GM19025 (cell line): ENCODE measurements around the gene ADCY9.
"Not testable (repeated sequence)": the region's sequence is repeated elsewhere in the genome, so short reads cannot be mapped to it uniquely, and the experiment has no call there.

Experiments used
- ATAC-seq: cut with Tn5 transposase; IDR thresholded peaks from one replicate; pipeline ENCODE4 v1.9.1; 2021; ENCODE audit warnings: mild to moderate bottlenecking, low read depth, moderate library complexity; ENCODE audit not compliant: unreplicated experiment

The ADCY9 gene

DNA sequence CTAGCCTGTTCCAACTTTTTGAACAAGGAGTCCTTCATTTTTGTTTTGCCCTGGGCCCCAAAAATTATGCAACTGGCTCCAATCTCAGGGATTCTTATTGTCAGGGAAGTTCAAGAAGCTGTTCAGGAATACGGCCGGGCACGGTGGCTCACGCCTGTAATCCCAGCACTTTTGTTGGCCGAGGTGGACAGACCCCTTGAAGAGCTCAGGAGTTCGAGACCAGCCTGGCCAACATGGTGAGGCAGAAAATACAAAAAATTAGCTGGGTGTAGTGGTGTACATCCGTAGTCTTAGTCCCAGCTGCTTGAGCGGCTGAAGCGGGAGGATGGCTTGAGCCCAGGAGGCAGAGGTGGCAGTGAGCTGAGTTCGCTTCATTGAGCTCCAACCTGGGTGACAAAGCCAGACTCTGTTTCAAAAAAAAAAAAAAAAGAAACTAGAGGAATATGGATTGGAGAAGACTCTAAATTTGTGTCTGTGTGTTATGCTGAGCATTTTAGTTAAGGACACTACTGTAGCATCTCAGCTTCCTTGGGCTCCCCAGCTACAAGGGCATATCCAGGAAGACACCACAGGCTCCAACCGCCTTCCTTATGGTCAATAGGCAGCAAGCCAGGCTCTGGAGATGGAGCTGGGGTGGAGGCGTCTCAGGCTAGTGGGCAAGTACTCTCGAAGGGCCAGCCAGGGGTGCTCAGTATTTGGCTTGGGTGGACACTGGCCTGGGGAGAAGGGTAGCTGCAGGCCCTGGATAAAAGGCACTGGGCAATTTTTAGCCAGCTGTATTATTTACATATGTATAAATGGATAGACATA lies 179.0 kb downstream of the ADCY9 start:
- ATAC-seq = no peak

- no peak for ATAC-seq
Observed at GRCh38 chr16:3935921-3936320, 180.3 kb downstream of the ADCY9 start.

- ATAC-seq = no peak
Observed at GRCh38 chr16:3934491-3935181, 181.6 kb downstream of the ADCY9 start.

DNA sequence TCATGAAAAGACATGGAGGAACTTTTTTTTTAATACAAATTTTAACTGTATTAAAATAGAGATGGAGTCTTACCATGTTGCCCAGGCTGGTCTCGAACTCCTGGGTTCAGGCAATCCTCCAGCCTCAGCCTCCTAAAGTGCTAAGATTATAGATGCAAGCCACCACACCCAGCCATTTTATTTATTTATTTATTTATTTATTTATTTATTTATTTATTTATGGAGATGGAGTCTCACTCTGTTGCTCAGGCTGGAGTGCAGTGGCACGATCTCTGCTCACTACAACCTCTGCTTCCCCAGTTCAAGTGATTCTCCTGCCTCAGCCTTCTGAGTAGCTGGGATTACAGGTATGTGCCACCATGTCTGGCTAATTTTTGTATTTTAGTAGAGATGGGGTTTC lies 189.1 kb downstream of the ADCY9 start:
- not testable (repeated sequence) for ATAC-seq

DNA sequence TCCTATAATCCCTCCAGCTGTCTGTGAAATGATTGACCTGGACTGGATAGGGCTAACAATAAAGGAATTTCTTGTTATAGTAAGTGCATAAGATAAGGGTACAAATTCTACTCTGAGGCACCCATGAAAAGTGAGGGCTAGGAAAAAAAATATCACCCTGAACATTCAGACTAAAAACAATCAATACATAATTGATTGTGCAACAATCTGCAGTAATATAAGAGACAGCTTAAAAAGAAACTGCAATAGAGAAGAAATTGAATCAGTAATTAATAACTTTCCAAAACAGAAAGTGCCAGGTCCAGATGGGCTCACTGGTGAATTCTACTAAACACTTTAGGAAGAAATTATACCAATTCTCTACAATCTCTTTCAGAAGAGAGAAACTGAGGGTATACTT lies 191.5 kb downstream of the ADCY9 start:
- no peak for ATAC-seq

DNA sequence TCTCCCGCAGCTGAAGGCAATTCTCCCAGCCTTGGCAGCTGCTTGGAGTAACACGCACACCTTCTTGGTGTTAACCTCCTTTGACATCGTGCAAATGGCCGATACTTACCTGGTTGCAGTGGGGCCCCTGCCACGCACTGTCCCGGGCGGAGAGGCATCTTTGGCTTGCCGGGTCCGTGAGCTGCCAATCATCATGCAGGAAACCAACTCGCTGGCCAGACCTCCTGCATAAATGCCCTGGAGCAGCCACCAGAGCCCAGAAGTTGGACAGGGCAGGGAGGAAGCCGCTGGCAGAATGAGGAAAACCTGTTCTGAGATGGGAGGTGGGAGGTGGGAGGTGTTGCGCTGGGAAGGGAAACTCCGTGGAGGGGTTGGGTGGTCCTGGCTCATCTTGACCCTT lies 194.0 kb downstream of the ADCY9 start:
- no peak for ATAC-seq

- no peak for ATAC-seq
Observed at GRCh38 chr16:3920206-3920605, 196.0 kb downstream of the ADCY9 start.

DNA sequence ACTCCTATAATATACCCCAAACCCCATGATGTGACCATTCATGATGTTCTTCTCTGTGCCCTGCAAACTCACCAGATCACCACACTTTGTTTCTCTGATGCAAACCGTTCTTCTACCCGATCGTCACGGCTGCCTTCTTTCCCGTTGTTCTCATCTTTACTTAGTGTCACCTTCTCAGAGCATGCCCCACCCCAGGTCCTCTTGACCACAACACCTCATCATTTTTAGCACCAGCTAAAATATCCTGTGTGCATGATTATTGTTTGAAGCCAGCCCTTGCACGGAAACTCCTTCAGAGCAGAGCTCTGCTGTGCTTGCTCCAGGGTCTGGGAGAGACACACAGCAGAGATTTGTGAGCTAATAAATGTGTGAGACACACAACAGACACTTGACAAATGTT lies 196.8 kb downstream of the ADCY9 start:
- no peak for ATAC-seq

DNA sequence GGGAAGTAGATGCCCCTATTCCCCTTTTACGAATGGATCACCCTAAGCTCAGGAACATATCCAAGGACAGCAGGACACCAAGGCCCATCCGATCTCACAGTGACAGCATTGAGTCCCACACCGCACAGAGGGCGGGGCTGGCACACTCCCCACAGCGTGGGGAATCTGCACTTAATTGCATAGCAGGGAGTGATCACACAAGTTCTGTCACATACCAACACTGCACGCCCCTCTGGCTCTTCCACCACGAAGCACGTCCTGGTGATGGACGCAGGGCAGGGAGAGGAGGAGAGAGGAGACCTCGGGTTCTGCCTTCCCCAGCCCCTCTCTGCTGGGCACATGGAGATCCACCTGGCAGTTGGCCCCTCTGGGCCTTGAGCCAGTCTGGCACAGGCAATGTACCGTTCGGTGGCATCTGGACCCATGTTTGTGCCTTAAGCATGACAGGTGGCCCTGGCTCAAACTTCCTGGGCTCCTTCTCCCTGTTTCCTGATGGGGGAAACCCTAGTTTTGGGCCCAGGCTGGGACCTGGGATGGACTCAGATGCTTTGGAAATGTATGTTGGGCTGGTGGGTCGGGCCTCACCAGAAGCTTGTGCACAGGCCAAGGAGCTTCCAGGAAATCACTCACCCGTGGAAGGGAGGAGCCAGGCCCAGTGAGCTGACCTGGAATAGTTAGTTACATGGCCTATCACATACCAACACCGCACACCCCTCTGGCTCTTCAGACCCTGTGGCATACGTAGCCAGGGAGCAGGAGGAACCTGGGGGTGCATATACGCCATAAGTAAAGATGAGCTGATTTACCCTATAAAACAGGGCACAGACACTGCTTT lies 200.6 kb downstream of the ADCY9 start:
- ATAC-seq = no peak

DNA sequence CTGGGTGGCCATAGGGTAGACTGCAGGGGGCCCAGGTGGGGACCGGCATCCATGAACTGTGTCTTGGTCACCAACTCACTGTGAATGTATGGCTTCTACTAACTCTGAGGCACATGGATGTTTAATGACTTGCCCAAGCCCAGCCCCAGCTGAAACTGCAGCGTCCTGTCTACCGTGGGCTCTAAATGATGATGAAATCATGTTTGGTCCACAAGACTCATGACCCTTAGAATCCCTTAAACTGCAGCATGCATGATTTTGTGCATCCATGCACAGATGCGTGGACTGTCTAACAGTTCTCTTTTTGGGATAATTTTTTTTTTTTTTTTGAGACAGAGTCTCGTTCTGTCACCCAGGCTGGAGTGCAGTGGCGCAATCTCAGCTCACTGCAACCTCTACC lies 203.3 kb downstream of the ADCY9 start:
- no peak for ATAC-seq
